OCI-LY3 (cell line): Measurements from ENCODE around the gene ATRN.

Experiments
- H2AFZ ChIP-seq: fragments of 200-600, 300-600 bp; shearing (Covaris generic); 2 replicates; pipeline ENCODE4 v1.6.0; 2014; ENCODE audit warnings: antibody characterized with exemption, low read depth, low read length
- H3K27ac ChIP-seq: fragments of 200-600, 300-600 bp; sonication (generic); 2 replicates; pipeline ENCODE4 v1.5.1; 2014; ENCODE audit warnings: mild to moderate bottlenecking, low read length, moderate library complexity, mixed read lengths
- H3K27me3 ChIP-seq: fragments of 200-600, 300-600 bp; sonication (generic); 2 replicates; pipeline ENCODE4 v1.6.1; 2014; ENCODE audit warnings: low read depth, low read length, mixed read lengths
- H3K36me3 ChIP-seq: fragments of 200-600, 300-600 bp; sonication (generic); replicated peaks from 2 replicates; pipeline ENCODE3; 2014; ENCODE audit warnings: low read depth, low read length, mixed read lengths
- H3K4me1 ChIP-seq: fragments of 300-600, 200-600 bp; sonication (generic); 2 replicates; pipeline ENCODE4 v1.6.1; 2014; ENCODE audit warnings: low read length, mixed read lengths
- H3K4me2 ChIP-seq: fragments of 200-600, 300-600 bp; sonication (generic); 2 replicates; pipeline ENCODE4 v1.6.1; 2014; ENCODE audit warnings: low read length, mixed read lengths
- H3K4me3 ChIP-seq: fragments of 300-600, 200-600 bp; sonication (generic); 2 replicates; pipeline ENCODE4 v1.5.1; 2014; ENCODE audit warnings: antibody characterized with exemption, mild to moderate bottlenecking, low read length, moderate library complexity
- H3K79me2 ChIP-seq: fragments of 300-600, 200-600 bp; shearing (Covaris generic); 2 replicates; pipeline ENCODE4 v1.6.1; 2014; ENCODE audit warnings: mild to moderate bottlenecking, low read length, mixed read lengths
- H3K9ac ChIP-seq: fragments of 300-600, 200-600 bp; shearing (Covaris generic); 2 replicates; pipeline ENCODE4 v1.6.0; 2014; ENCODE audit warnings: mild to moderate bottlenecking, low read length, moderate library complexity
- H3K9me3 ChIP-seq: fragments of 200-600, 300-600 bp; shearing (Covaris generic); 2 replicates; pipeline ENCODE4 v1.6.1; 2014; ENCODE audit warnings: low read length, mixed read lengths; ENCODE audit not compliant: insufficient read depth
- H4K20me1 ChIP-seq: fragments of 200-600, 300-600 bp; sonication (generic); 2 replicates; pipeline ENCODE4 v1.6.1; 2016; ENCODE audit warnings: low read length, mixed read lengths; ENCODE audit not compliant: insufficient read depth
- EZH2phosphoT487 ChIP-seq: fragments of 200-600 bp; shearing (Covaris generic); IDR thresholded peaks from 2 replicates; pipeline ENCODE4 v1.6.1; 2018; ENCODE audit warnings: antibody characterized with exemption, mixed run types, low read depth
- TF ChIP-seq, protein P1 (sequence below): fragments of 200-600, 300-600 bp; sonication (generic); IDR thresholded peaks from 2 replicates; pipeline ENCODE4 v1.5.1; 2014; ENCODE audit warnings: antibody characterized with exemption, low read length, low read depth

ATRN gene

DNA sequence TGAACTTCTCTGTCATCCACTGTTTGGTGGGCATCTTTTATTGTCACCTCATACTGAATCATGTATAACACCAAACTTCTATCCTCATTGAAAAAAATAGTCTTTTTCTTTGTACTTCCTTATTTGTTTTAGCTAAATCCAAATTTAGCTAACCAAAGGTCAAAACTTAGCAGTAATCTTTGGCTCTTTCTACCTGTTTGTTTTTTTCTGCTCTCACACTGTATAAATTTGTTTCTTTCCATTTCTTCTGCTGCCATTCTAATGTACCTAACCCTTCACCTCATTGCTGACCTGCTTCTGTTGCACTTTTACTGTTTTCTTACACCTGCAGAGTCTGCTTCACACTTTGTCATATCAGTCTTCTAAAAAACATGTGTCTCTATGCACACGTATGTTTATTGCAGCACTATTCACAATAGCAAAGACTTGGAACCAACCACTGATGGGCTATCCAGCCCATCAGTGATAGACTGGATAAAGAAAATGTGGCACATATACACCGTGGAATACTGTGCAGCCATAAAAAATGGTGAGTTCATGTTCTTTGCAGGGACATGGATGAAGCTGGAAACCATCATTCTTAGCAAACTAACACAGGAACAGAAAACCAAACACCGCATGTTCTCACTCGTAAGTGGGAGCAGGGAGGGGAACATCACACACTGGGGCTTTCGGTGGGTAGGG lies 7.2 kb downstream of the ATRN start:
- Histone ChIP-seq H4K20me1 (peaks cover 7% of the 10 kb centered on the region; the same call in 1 of the 2 replicates), H2AFZ (no peak overlapping the region), H3K79me2 (peaks cover 28% of the 10 kb centered on the region), H3K4me1 (peaks cover 10% of the 10 kb centered on the region), H3K27ac (no peak overlapping the region), H3K9ac (no peak overlapping the region), H3K36me3 (no peaks in the 10 kb centered on the region), H3K4me2 (no peak overlapping the region), H3K27me3 (no peaks in the 10 kb centered on the region), H3K4me3 (no peak overlapping the region), H3K9me3 (no peaks in the 10 kb centered on the region)
- TF ChIP-seq, protein P1, sequence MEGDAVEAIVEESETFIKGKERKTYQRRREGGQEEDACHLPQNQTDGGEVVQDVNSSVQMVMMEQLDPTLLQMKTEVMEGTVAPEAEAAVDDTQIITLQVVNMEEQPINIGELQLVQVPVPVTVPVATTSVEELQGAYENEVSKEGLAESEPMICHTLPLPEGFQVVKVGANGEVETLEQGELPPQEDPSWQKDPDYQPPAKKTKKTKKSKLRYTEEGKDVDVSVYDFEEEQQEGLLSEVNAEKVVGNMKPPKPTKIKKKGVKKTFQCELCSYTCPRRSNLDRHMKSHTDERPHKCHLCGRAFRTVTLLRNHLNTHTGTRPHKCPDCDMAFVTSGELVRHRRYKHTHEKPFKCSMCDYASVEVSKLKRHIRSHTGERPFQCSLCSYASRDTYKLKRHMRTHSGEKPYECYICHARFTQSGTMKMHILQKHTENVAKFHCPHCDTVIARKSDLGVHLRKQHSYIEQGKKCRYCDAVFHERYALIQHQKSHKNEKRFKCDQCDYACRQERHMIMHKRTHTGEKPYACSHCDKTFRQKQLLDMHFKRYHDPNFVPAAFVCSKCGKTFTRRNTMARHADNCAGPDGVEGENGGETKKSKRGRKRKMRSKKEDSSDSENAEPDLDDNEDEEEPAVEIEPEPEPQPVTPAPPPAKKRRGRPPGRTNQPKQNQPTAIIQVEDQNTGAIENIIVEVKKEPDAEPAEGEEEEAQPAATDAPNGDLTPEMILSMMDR, result no peak
- no peak for TF ChIP-seq EZH2phosphoT487

DNA sequence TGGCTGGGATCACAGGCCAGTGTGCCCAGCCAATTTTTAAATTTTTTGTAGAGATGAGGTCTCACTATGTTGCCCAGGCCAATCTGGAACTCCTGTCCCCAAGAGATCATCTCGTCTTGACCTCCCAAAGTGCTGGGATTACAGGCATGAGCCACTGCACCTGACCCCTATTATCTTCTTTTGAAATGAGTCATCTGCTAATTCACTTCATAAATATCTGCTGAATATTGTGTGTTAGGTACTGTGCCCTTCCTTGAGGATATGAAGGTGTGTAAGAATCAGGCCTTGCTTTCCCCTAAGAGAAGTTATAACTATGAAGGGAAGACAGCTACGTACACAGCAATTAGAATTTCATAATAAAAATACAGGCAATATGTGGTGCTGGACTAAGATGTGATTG lies 8.2 kb downstream of the ATRN start:
- no peaks in the 10 kb centered on the region for H3K27me3 ChIP-seq
- H3K4me3 ChIP-seq, result no peak overlapping the region
- TF ChIP-seq EZH2phosphoT487, result no peak
- TF ChIP-seq, protein P1, result no peak
- no peak overlapping the region for H3K4me2 ChIP-seq
- no peak overlapping the region for H3K9ac ChIP-seq
- no peaks in the 10 kb centered on the region for H3K36me3 ChIP-seq
- H3K9me3 ChIP-seq, result no peaks in the 10 kb centered on the region
- H4K20me1 ChIP-seq, result peaks cover 4% of the 10 kb centered on the region; the same call in 1 of the 2 replicates
- H3K79me2 ChIP-seq, result peaks cover 18% of the 10 kb centered on the region
- peaks cover 10% of the 10 kb centered on the region for H3K4me1 ChIP-seq
- no peak overlapping the region for H3K27ac ChIP-seq
- no peak overlapping the region for H2AFZ ChIP-seq

DNA sequence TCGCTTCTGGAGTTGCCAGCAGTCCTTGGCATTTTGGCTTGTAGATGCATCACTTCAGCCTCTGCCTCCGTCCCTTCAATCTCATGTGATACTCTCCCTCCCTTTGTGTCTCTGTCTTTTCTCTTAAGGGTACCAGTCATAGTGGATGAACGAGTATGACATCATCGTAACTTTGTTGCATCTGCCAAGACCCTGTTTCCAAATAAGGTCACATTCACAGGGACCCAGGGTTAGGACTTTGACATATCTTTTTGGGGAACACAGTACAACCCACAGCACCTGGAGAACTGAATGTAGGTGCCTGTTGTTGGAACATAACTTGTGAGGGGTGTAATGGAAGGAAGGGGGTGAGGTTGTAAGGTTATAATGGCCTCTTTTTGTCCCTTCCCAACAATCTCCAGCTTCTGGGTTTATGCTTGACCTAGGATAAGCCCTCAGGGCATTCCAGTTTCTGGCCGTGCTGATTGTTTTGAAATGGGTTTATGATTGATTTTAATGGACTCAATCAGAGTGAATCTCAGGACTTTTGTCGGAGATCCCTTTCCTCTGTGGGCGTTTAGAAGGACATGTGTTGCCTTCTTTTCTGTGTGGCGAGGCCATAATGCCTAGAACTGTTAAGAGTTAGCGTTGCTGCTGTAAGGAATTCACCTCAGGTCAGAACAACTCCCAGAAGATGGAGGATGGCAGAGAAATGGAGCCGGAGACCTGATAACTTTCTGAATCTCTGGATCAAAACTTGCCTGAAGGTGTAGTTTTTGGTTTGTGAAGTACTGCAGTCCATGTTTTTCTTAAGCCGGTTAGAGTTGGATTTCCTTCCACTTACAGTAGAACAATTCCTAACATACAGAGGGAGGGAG lies 9.2 kb downstream of the ATRN start:
- Histone ChIP-seq H3K4me2 (no peak overlapping the region), H4K20me1 (peaks cover 4% of the 10 kb centered on the region; the same call in 1 of the 2 replicates), H3K4me1 (peaks cover 10% of the 10 kb centered on the region), H3K27me3 (no peaks in the 10 kb centered on the region), H3K4me3 (no peak overlapping the region), H3K79me2 (peaks cover 20% of the 10 kb centered on the region), H3K36me3 (no peaks in the 10 kb centered on the region), H3K9ac (no peak overlapping the region), H3K9me3 (no peaks in the 10 kb centered on the region), H2AFZ (no peak overlapping the region), H3K27ac (no peak overlapping the region)
- TF ChIP-seq, protein P1, result no peak

DNA sequence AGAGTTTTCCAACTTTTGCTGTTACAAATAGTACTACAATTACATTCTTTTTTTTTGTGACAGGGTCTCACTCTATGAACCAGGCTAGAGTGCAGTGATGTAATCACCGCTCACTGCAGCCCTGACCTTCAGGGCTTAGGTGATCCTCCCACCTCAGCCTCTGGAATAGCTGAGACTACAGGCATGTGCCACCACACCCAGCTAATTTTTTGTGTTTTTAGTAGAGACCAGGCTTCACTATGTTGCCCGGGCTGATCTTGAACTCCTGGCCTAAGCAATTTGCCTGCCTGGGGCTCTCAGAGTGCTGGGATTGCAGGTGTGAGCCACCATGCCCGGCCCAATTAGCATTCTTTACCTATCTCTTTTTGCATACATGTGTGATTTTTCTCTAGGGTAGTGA lies 12.5 kb downstream of the ATRN start:
- H3K27ac ChIP-seq, result no peak overlapping the region
- TF ChIP-seq, protein P1, result no peak
- no peak for TF ChIP-seq EZH2phosphoT487
- H3K4me1 ChIP-seq, result peaks cover 10% of the 10 kb centered on the region
- H2AFZ ChIP-seq, result no peak overlapping the region
- H3K4me2 ChIP-seq, result no peak overlapping the region
- H3K79me2 ChIP-seq, result peaks cover 22% of the 10 kb centered on the region
- H3K9ac ChIP-seq, result no peak overlapping the region
- no peak overlapping the region for H3K4me3 ChIP-seq
- no peaks in the 10 kb centered on the region for H3K27me3 ChIP-seq
- H3K36me3 ChIP-seq, result peaks cover 4% of the 10 kb centered on the region
- H4K20me1 ChIP-seq, result no peaks in the 10 kb centered on the region
- peaks cover 4% of the 10 kb centered on the region; the same call in 1 of the 2 replicates for H3K9me3 ChIP-seq
